NT2/D1 (cell line): ENCODE results near the gene ZFHX3.

Experiments used
- DNase-seq: peaks from one replicate; pipeline ENCODE4 v3.0.0-alpha.2; 2011; ENCODE audit warnings: low read depth, low spot score
- H3K27me3 ChIP-seq: 2 replicates; pipeline ENCODE4 v1.6.0; 2011; ENCODE audit warnings: mild to moderate bottlenecking; ENCODE audit not compliant: insufficient read length, insufficient read depth
- H3K36me3 ChIP-seq: 2 replicates; pipeline ENCODE4 v1.6.1; 2011; ENCODE audit warnings: mild to moderate bottlenecking, low read length, mixed read lengths; ENCODE audit not compliant: insufficient read depth, insufficient read length
- H3K4me1 ChIP-seq: 2 replicates; pipeline ENCODE4 v1.5.1; 2011; ENCODE audit not compliant: insufficient read depth, insufficient read length
- H3K4me3 ChIP-seq: 2 replicates; pipeline ENCODE4 v1.5.1; 2011; ENCODE audit warnings: low read depth; ENCODE audit not compliant: insufficient read length
- H3K9ac ChIP-seq: 2 replicates; pipeline ENCODE4 v1.6.0; 2011; ENCODE audit warnings: low read depth; ENCODE audit not compliant: insufficient read length
- H3K9me3 ChIP-seq: 2 replicates; pipeline ENCODE4 v1.5.1; 2011; ENCODE audit warnings: mild to moderate bottlenecking, low read length; ENCODE audit not compliant: insufficient read depth
- SUZ12 ChIP-seq: IDR thresholded peaks from 2 replicates; pipeline ENCODE4 v1.6.1; 2011; ENCODE audit not compliant: insufficient read length, insufficient read depth; ENCODE audit errors: extremely low read depth
- YY1 ChIP-seq: IDR thresholded peaks from 2 replicates; pipeline ENCODE4 v1.6.1; 2011; ENCODE audit not compliant: insufficient read length, insufficient read depth
- ZNF274 ChIP-seq: IDR thresholded peaks from 2 replicates; pipeline ENCODE4 v1.6.1; 2011; ENCODE audit warnings: mild to moderate bottlenecking, low read depth, low read length

Gene ZFHX3

GRCh38 chr16:72988569-72988968, 59.4 kb downstream of the ZFHX3 start:
- no peak overlapping the region for H3K4me3 ChIP-seq
- peaks cover 8% of the 10 kb centered on the region for H3K4me1 ChIP-seq
- no peaks in the 10 kb centered on the region for H3K36me3 ChIP-seq
- H3K9ac ChIP-seq, result no peak overlapping the region
- no peak for DNase-seq
- no peaks in the 10 kb centered on the region for H3K9me3 ChIP-seq
- H3K27me3 ChIP-seq, result no peaks in the 10 kb centered on the region
- TF ChIP-seq YY1 (no peak), ZNF274 (no peak), SUZ12 (no peak)

GRCh38 chr16:72987480-72987901, 60.4 kb downstream of the ZFHX3 start:
- no peak for DNase-seq
- no peaks in the 10 kb centered on the region for H3K36me3 ChIP-seq
- H3K9ac ChIP-seq, result no peak overlapping the region
- H3K4me1 ChIP-seq, result peaks cover 8% of the 10 kb centered on the region
- TF ChIP-seq YY1, result no peak
- TF ChIP-seq ZNF274, result no peak
- no peak for TF ChIP-seq SUZ12
- no peak overlapping the region for H3K4me3 ChIP-seq
- H3K27me3 ChIP-seq, result no peaks in the 10 kb centered on the region
- no peaks in the 10 kb centered on the region for H3K9me3 ChIP-seq

GRCh38 chr16:72985995-72986394, 61.9 kb downstream of the ZFHX3 start:
- no peak overlapping the region for H3K9ac ChIP-seq
- no peak for DNase-seq
- no peaks in the 10 kb centered on the region for H3K36me3 ChIP-seq
- no peaks in the 10 kb centered on the region for H3K9me3 ChIP-seq
- H3K4me3 ChIP-seq, result no peak overlapping the region
- TF ChIP-seq YY1 (no peak), SUZ12 (no peak), ZNF274 (no peak)
- peaks cover 5% of the 10 kb centered on the region for H3K4me1 ChIP-seq
- no peaks in the 10 kb centered on the region for H3K27me3 ChIP-seq

GRCh38 chr16:72985148-72985941, 62.6 kb downstream of the ZFHX3 start:
- no peak for TF ChIP-seq YY1
- TF ChIP-seq ZNF274, result no peak
- TF ChIP-seq SUZ12, result no peak
- Histone ChIP-seq H3K9me3 (no peaks in the 10 kb centered on the region), H3K9ac (no peak overlapping the region), H3K27me3 (no peaks in the 10 kb centered on the region), H3K4me3 (no peak overlapping the region), H3K4me1 (peaks cover 2% of the 10 kb centered on the region), H3K36me3 (no peaks in the 10 kb centered on the region)
- DNase-seq, result no peak

GRCh38 chr16:72983728-72984350, 64.1 kb downstream of the ZFHX3 start:
- TF ChIP-seq SUZ12 (no peak), ZNF274 (no peak), YY1 (no peak)
- DNase-seq, result no peak
- Histone ChIP-seq H3K36me3 (no peaks in the 10 kb centered on the region), H3K27me3 (no peaks in the 10 kb centered on the region), H3K4me1 (peaks cover 2% of the 10 kb centered on the region), H3K9ac (no peak overlapping the region), H3K4me3 (no peak overlapping the region), H3K9me3 (no peaks in the 10 kb centered on the region)

DNA sequence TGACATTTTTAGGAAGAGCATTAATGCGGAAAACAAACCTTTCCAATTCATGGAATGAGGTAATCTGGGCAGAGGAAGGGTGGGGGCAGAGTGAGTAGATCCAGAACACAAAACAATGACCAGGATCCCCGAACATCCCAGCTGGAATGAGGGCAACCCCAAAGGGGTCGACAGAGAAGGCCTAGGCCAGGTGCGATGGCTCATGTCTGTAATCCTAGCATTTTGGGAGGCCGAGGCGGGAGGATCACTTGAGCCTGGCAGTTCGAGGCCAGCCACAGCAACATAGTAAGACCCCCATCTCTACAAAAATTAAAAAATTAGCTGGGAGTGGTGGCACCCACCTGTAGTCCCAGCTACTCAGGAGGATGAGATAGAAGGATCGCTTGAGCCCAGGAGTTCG, 64.7 kb downstream of the ZFHX3 start:
- no peak overlapping the region for H3K9ac ChIP-seq

DNA sequence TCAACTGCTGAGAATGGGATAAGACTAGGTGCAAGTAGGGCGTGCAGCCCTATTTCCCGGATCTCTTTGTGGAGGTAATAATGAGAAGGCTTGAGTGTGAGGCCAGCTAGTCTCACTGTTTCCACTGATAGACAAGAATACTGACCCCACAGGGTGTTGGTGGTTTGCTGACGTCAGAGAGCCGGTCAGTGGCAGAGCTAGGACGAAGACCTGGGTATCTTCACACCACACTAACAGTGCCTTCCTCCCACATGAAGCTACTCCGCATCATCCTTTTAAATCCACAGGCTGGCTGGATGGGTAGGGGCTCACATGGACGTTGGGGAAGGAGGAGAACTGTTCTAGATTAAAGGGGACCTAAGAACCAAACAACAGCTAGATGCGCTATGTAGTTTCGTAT, 68.0 kb downstream of the ZFHX3 start:
- TF ChIP-seq SUZ12 (no peak), ZNF274 (no peak), YY1 (no peak)
- no peak for DNase-seq
- no peak overlapping the region for H3K9ac ChIP-seq
- H3K4me1 ChIP-seq, result no peaks in the 10 kb centered on the region
- no peaks in the 10 kb centered on the region for H3K27me3 ChIP-seq
- H3K9me3 ChIP-seq, result no peaks in the 10 kb centered on the region
- H3K4me3 ChIP-seq, result no peak overlapping the region
- H3K36me3 ChIP-seq, result no peaks in the 10 kb centered on the region

More for the DNA sequence above, 64.7 kb downstream of the ZFHX3 start:
- Histone ChIP-seq H3K27me3 (no peaks in the 10 kb centered on the region), H3K9me3 (no peaks in the 10 kb centered on the region), H3K36me3 (no peaks in the 10 kb centered on the region), H3K4me3 (no peak overlapping the region), H3K4me1 (peaks cover 2% of the 10 kb centered on the region)
- no peak for DNase-seq
- TF ChIP-seq YY1, result no peak
- TF ChIP-seq ZNF274, result no peak

DNA sequence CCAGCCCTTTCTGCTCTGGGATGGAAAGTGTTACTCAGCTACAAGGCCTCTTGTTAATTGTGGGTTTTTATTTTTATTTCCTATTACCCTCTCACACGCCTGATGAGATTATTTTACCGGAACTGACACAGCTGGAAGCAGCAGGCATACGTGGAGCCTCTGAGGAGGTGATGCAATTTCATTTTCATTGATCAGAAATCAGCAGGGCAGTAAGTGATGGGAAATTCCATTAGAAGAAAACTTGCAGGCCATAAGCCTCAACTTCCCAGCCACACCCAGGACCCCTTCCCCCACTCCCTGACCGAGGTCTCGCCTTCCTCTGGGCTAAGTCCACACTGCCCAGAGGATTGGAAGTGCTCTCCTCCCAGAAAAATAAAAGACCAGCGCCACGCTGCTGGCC, 69.7 kb downstream of the ZFHX3 start:
- H3K27me3 ChIP-seq, result no peaks in the 10 kb centered on the region
- H3K36me3 ChIP-seq, result no peaks in the 10 kb centered on the region
- DNase-seq, result no peak
- H3K9ac ChIP-seq, result no peak overlapping the region
- no peak for TF ChIP-seq ZNF274
- no peak for TF ChIP-seq SUZ12
- TF ChIP-seq YY1, result no peak
- H3K9me3 ChIP-seq, result no peaks in the 10 kb centered on the region
- no peak overlapping the region for H3K4me3 ChIP-seq
- H3K4me1 ChIP-seq, result no peaks in the 10 kb centered on the region
